Endothelial cell (in vitro differentiated cells): Measurements from ENCODE around the gene MNAT1. TPM values are rescaled to one million over a fixed set of nuclear protein-coding genes. Genes with fewer than 3 reads are reported as not detected.
"Not testable (repeated sequence)": the region's sequence is repeated elsewhere in the genome, so short reads cannot be mapped to it uniquely, and the experiment has no call there.

ENCODE experiments used
- DNase-seq: peaks from one replicate; pipeline ENCODE4 v3.0.0; 2021; ENCODE audit warnings: low spot score
- H3K27ac Mint-ChIP-seq: one replicate; pipeline ENCODE4 v1.8.0; 2021; ENCODE audit warnings: mixed read lengths, inconsistent platforms; ENCODE audit not compliant: unreplicated experiment
- H3K27me3 Mint-ChIP-seq: one replicate; pipeline ENCODE4 v1.8.0; 2021; ENCODE audit warnings: mild to moderate bottlenecking, moderate library complexity, mixed read lengths, inconsistent platforms; ENCODE audit not compliant: unreplicated experiment
- H3K36me3 Mint-ChIP-seq: one replicate; pipeline ENCODE4 v1.8.0; 2021; ENCODE audit warnings: mild to moderate bottlenecking, low read depth, mixed read lengths, inconsistent platforms; ENCODE audit not compliant: unreplicated experiment
- H3K4me1 Mint-ChIP-seq: one replicate; pipeline ENCODE4 v1.8.0; 2021; ENCODE audit warnings: mild to moderate bottlenecking, mixed read lengths, inconsistent platforms; ENCODE audit not compliant: unreplicated experiment
- H3K4me3 Mint-ChIP-seq: one replicate; pipeline ENCODE4 v1.8.0; 2021; ENCODE audit warnings: mild to moderate bottlenecking, mixed read lengths, inconsistent platforms; ENCODE audit not compliant: unreplicated experiment
- H3K9me3 Mint-ChIP-seq: one replicate; pipeline ENCODE4 v1.8.0; 2021; ENCODE audit warnings: mixed read lengths, inconsistent platforms; ENCODE audit not compliant: unreplicated experiment
- CTCF ChIP-seq: fragments of 200-600 bp; sonication (generic); IDR thresholded peaks from one replicate; pipeline ENCODE4 v1.5.0; 2021; ENCODE audit warnings: antibody characterized with exemption; ENCODE audit not compliant: unreplicated experiment
- total RNA-seq: library from RNA; stranded (reverse); fragmentation: NEBNext Ultra II Directional; extraction: Animal tissue kit (Norgen Biotek cat#: 25700); gene quantifications from one replicate; pipeline ENCODE4 v1.2.1, GENCODE V29; 2021; ENCODE audit not compliant: unreplicated experiment

MNAT1 gene
- total RNA-seq, 1 donor from 2014 or later, result 27.8 TPM

DNA sequence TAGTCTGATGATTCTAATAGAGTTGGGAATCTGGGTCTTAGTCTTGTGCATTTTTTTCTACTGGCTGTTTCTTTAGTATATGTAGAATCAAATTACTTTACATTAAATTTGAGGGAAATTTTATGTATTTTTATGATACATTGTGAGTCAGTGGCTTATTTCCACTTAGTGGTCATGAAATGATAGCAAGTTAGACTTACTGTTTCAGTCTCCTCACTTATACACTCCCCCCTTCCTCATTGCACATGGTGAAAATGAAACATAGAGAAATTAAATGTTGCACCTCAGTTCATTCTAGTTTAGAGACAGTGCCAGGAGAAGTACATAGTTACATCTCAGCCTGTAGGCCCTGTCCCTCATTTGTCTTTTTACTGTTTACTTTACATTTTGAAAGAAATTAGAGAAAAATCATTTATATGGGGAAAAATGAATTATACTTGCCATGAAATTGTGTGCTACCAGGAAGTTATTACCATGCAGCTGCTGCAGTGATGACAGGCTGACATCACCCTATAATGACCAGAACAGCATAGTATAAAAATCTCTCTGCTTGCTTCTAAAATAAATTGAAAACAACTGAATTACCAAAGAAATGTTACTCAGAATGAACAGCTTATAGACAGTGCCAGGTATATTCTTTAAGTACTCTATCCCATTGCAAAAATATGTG lies 133.1 kb downstream of the MNAT1 start:
- Mint-ChIP-seq H3K4me3 (no peak overlapping the region), H3K27ac (no peak overlapping the region), H3K4me1 (no peaks in the 10 kb centered on the region), H3K9me3 (no peaks in the 10 kb centered on the region), H3K27me3 (no peaks in the 10 kb centered on the region), H3K36me3 (no peaks in the 10 kb centered on the region)
- TF ChIP-seq CTCF, result no peak
- DNase-seq, result no peak

- Mint-ChIP-seq H3K36me3 (peaks cover 12% of the 10 kb centered on the region), H3K9me3 (no peaks in the 10 kb centered on the region), H3K4me3 (no peak overlapping the region), H3K4me1 (peaks cover 5% of the 10 kb centered on the region), H3K27me3 (no peaks in the 10 kb centered on the region), H3K27ac (peak overlapping the region; percentile 21)
- no peak for TF ChIP-seq CTCF
- DNase-seq, result no peak
Measured at GRCh38 chr14:60878121-60878520, 143.6 kb downstream of the MNAT1 start.

DNA sequence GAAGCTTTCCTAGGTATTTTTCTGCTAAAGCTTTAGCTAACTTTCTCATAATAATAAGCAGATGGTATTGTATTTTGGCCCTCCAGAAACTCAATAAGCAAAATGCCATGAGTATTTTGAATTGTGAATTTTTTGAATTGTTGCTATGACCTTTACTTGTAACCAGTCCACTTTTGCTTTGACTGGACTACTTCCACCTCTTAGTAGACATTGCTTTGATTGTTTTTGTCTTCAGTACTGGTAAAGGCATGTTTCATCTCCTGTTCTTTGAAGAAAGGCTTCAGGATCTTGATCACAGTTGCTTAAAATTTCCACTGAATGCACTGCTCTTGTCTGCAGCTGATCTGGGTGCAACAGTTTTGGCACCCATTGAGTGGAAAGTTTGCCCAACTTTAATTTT lies 144.0 kb downstream of the MNAT1 start:
- H3K4me1 Mint-ChIP-seq, result peaks cover 5% of the 10 kb centered on the region
- H3K36me3 Mint-ChIP-seq, result peaks cover 12% of the 10 kb centered on the region
- no peak for DNase-seq
- H3K27me3 Mint-ChIP-seq, result no peaks in the 10 kb centered on the region
- no peaks in the 10 kb centered on the region for H3K9me3 Mint-ChIP-seq
- H3K27ac Mint-ChIP-seq, result peak overlapping the region; percentile 21
- TF ChIP-seq CTCF, result no peak
- no peak overlapping the region for H3K4me3 Mint-ChIP-seq

- no peak for DNase-seq
- TF ChIP-seq CTCF, result no peak
- Mint-ChIP-seq H3K4me3 (no peak overlapping the region), H3K27me3 (no peaks in the 10 kb centered on the region), H3K9me3 (no peaks in the 10 kb centered on the region), H3K4me1 (peaks cover 5% of the 10 kb centered on the region), H3K36me3 (peaks cover 30% of the 10 kb centered on the region), H3K27ac (no peak overlapping the region)
Measured at GRCh38 chr14:60882219-60882618, 147.7 kb downstream of the MNAT1 start.

GRCh38 chr14:60884134-60884533 lies 149.6 kb downstream of the MNAT1 start:
- no peak overlapping the region for H3K4me3 Mint-ChIP-seq
- H3K9me3 Mint-ChIP-seq, result no peaks in the 10 kb centered on the region
- no peak for DNase-seq
- H3K4me1 Mint-ChIP-seq, result no peaks in the 10 kb centered on the region
- H3K36me3 Mint-ChIP-seq, result peaks cover 30% of the 10 kb centered on the region
- H3K27ac Mint-ChIP-seq, result no peak overlapping the region
- no peak for TF ChIP-seq CTCF
- H3K27me3 Mint-ChIP-seq, result no peaks in the 10 kb centered on the region

DNA sequence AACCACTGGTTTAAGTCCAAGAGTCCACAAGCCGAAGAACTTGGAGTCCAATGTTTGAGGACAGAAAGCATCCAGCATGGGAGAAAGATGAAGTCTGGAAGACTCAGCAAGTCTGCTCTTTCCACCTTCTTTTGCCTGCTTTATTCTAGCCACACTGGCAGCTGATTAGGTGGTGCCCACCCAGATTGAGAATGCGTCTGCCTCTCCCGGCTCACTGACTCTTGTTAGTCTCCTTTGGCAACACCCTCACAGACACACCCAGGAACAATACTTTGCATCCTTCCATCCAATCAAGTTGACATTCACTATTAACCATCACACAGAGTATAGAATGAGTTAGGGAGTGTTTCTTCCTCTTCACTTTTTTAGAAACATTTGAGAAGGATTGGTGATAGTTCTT lies 156.1 kb downstream of the MNAT1 start:
- H3K36me3 Mint-ChIP-seq, DNase-seq, H3K27ac Mint-ChIP-seq, H3K4me3 Mint-ChIP-seq, H3K9me3 Mint-ChIP-seq, H3K27me3 Mint-ChIP-seq: not testable (repeated sequence)
- H3K4me1 Mint-ChIP-seq, result peaks cover 13% of the 10 kb centered on the region
